Lower lobe of right lung (tissue), 2 donors: Measurements from ENCODE around the gene BLOC1S5. TPM values are rescaled to one million over a fixed set of nuclear protein-coding genes. Genes with fewer than 3 reads are reported as not detected.

Experiments used
- ATAC-seq, 2 donors: fragments of 200-7000 bp; cut with Tn5 transposase; one replicate each; pipeline ENCODE4 v1.9.1; 2020 to 2022; ENCODE audit warnings: mild to moderate bottlenecking in 2 of 2, moderate library complexity in 2 of 2
- DNase-seq: peaks from one replicate; pipeline ENCODE4 v3.0.0-alpha.2; 2020
- H3K27ac ChIP-seq: fragments of 200-600 bp; one replicate; pipeline ENCODE4 v1.8.0; 2022
- H3K27me3 ChIP-seq: fragments of 200-600 bp; one replicate; pipeline ENCODE4 v1.8.0; 2022; ENCODE audit warnings: low read depth
- H3K36me3 ChIP-seq: fragments of 200-600 bp; one replicate; pipeline ENCODE4 v1.8.0; 2022; ENCODE audit warnings: mild to moderate bottlenecking
- H3K4me1 ChIP-seq: fragments of 200-600 bp; one replicate; pipeline ENCODE4 v1.8.0; 2022
- H3K4me3 ChIP-seq: fragments of 200-600 bp; one replicate; pipeline ENCODE4 v1.8.0; 2022; ENCODE audit warnings: mild to moderate bottlenecking
- H3K9me3 ChIP-seq: fragments of 200-600 bp; one replicate; pipeline ENCODE4 v1.8.0; 2022
- CTCF ChIP-seq: fragments of 200-600 bp; IDR thresholded peaks from one replicate; pipeline ENCODE4 v1.8.0; 2022; ENCODE audit warnings: antibody characterized with exemption, mild to moderate bottlenecking
- intact Hi-C: fragments of 100-400 bp; cut with DNase I; formaldehyde crosslinking; loops from one replicate; pipeline ENCODE4 v1.11.0; 2022
- total RNA-seq: library from RNA; stranded (reverse); fragmentation: NEBNext Ultra II Directional; extraction: Animal tissue kit (Norgen Biotek cat#: 25700); gene quantifications from one replicate; pipeline ENCODE4 v1.2.1, GENCODE V29; 2021
- donor health status: DM: no; HTN: yes; CAD: no; lungs with severe emphysema.

Gene BLOC1S5
- total RNA-seq, 1 donor from 2014 or later = 11.8 TPM

GRCh38 chr6:8005136-8005535 is 59.1 kb downstream of the BLOC1S5 start:
- Histone ChIP-seq H3K27me3 (no peaks in the 10 kb centered on the region), H3K36me3 (no peaks in the 10 kb centered on the region), H3K4me3 (no peak overlapping the region), H3K4me1 (no peaks in the 10 kb centered on the region), H3K27ac (no peak overlapping the region), H3K9me3 (no peaks in the 10 kb centered on the region)
- ATAC-seq = no peak
- intact Hi-C loops = no loop called here
- no peak for TF ChIP-seq CTCF
- no peak for DNase-seq

- H3K27me3 ChIP-seq = no peaks in the 10 kb centered on the region
- H3K9me3 ChIP-seq = no peaks in the 10 kb centered on the region
- H3K4me1 ChIP-seq = peaks cover 9% of the 10 kb centered on the region
- H3K36me3 ChIP-seq = no peaks in the 10 kb centered on the region
- DNase-seq (no peak), ATAC-seq (no peak)
- intact Hi-C loops = no loop called here
- H3K27ac ChIP-seq = no peak overlapping the region
- no peak for TF ChIP-seq CTCF
- no peak overlapping the region for H3K4me3 ChIP-seq
Observed at GRCh38 chr6:8000636-8001035, 63.6 kb downstream of the BLOC1S5 start.

- intact Hi-C loops = no loop called here
- Histone ChIP-seq H3K4me1 (peaks cover 9% of the 10 kb centered on the region), H3K27ac (no peak overlapping the region), H3K36me3 (no peaks in the 10 kb centered on the region), H3K27me3 (no peaks in the 10 kb centered on the region), H3K4me3 (no peak overlapping the region), H3K9me3 (no peaks in the 10 kb centered on the region)
- peak in 1 of 2 donors; percentile 31 for ATAC-seq
- no peak for TF ChIP-seq CTCF
- no peak for DNase-seq
Observed at GRCh38 chr6:8000188-8000596, 64.0 kb downstream of the BLOC1S5 start.

GRCh38 chr6:7999201-7999600 is 65.0 kb downstream of the BLOC1S5 start:
- TF ChIP-seq CTCF = no peak
- H3K4me1 ChIP-seq = peaks cover 9% of the 10 kb centered on the region
- intact Hi-C loops = no loop called here

GRCh38 chr6:7998103-7998725 is 66.0 kb downstream of the BLOC1S5 start:
- intact Hi-C loops = no loop called here
- Histone ChIP-seq H3K27me3 (no peaks in the 10 kb centered on the region), H3K4me3 (no peak overlapping the region), H3K4me1 (peaks cover 9% of the 10 kb centered on the region), H3K36me3 (no peaks in the 10 kb centered on the region), H3K9me3 (no peaks in the 10 kb centered on the region), H3K27ac (no peak overlapping the region)
- ATAC-seq (no peak), DNase-seq (no peak)
- TF ChIP-seq CTCF = no peak

More at GRCh38 chr6:7999201-7999600, 65.0 kb downstream of the BLOC1S5 start:
- DNase-seq = no peak
- Histone ChIP-seq H3K36me3 (no peaks in the 10 kb centered on the region), H3K27ac (no peak overlapping the region), H3K4me3 (no peak overlapping the region), H3K27me3 (no peaks in the 10 kb centered on the region), H3K9me3 (no peaks in the 10 kb centered on the region)
- no peak for ATAC-seq
